22Rv1 (cell line): ENCODE data around the gene CABLES1.

Source experiments
- H3K27ac ChIP-seq: fragments of 450-650 bp; 2 replicates; pipeline ENCODE4 v1.5.1; 2017
- CTCF ChIP-seq: fragments of 450-650 bp; IDR thresholded peaks from 2 replicates; pipeline ENCODE4 v1.5.1; 2017; ENCODE audit warnings: mild to moderate bottlenecking
- ZFX ChIP-seq: fragments of 450-650 bp; IDR thresholded peaks from 2 replicates; pipeline ENCODE4 v1.6.1; 2017; ENCODE audit warnings: antibody characterized with exemption, borderline replicate concordance

CABLES1 gene

GRCh38 chr18:23129355-23130002, 5.8 kb upstream of the CABLES1 start:
- TF ChIP-seq CTCF (no peak), ZFX (no peak)
- H3K27ac ChIP-seq, result no peak overlapping the region

- TF ChIP-seq CTCF (peak; percentile 92), ZFX (no peak)
- no peak overlapping the region for H3K27ac ChIP-seq
Measured at GRCh38 chr18:23131693-23132319, 3.5 kb upstream of the CABLES1 start.

GRCh38 chr18:23133860-23134779, 1.2 kb upstream of the CABLES1 start:
- peak overlapping the region; percentile 90 for H3K27ac ChIP-seq
- TF ChIP-seq CTCF (no peak), ZFX (no peak)

GRCh38 chr18:23135550-23136325, 453 bp downstream of the CABLES1 start:
- H3K27ac ChIP-seq, result peak overlapping the region; percentile 90
- no peak for TF ChIP-seq CTCF
- no peak for TF ChIP-seq ZFX

GRCh38 chr18:23136326-23137096, 1.2 kb downstream of the CABLES1 start:
- no peak for TF ChIP-seq ZFX
- TF ChIP-seq CTCF, result no peak
- no peak overlapping the region for H3K27ac ChIP-seq

GRCh38 chr18:23137097-23137635, 1.9 kb downstream of the CABLES1 start:
- TF ChIP-seq ZFX (no peak), CTCF (no peak)
- H3K27ac ChIP-seq, result no peak overlapping the region
